Measurements from ENCODE around the gene ZDHHC5.

- TF ChIP-seq CTCF (IDR thresholded peaks at IDR 0.05; ENCODE audit: borderline replicate concordance, extremely low read depth, low read length, poor library complexity, severe bottlenecking) (no peak), EZH2 (IDR thresholded peaks at IDR 0.05; ENCODE audit: borderline replicate concordance, low read depth, low read length, severe bottlenecking) (no peak)
Measured at GRCh38 chr11:57745206-57745605, 77.3 kb downstream of the ZDHHC5 start.

Data from DND-41 (cell line).